BLaER1 treated with 17β-estradiol and CSF1 and Interleukin-3, amounts not matched to agents 10 nM and 100 nM (cell line): Measurements from ENCODE around the gene GOT2.
A peak's percentile ranks its signal among the peaks of the same experiment; 100 is the strongest.
"Not testable (repeated sequence)": the region's sequence is repeated elsewhere in the genome, so short reads cannot be mapped to it uniquely, and the experiment has no call there.

Source experiments
- H3K27ac ChIP-seq, 11 experiments: shearing (Covaris generic); formaldehyde crosslinking; 2 replicates each; pipeline ENCODE4 v1.8.1; 2022
- H3K27me3 ChIP-seq, 11 experiments: shearing (Covaris generic); formaldehyde crosslinking; 2 replicates each; pipeline ENCODE4 v1.8.1; 2022
- H3K36me3 ChIP-seq, 11 experiments: shearing (Covaris generic); formaldehyde crosslinking; 2 replicates each; pipeline ENCODE4 v1.8.1; 2022
- H3K4me1 ChIP-seq, 10 experiments: shearing (Covaris generic); formaldehyde crosslinking; 2 replicates each; pipeline ENCODE4 v1.8.1; 2022
- H3K4me2 ChIP-seq, 11 experiments: shearing (Covaris generic); formaldehyde crosslinking; 2 replicates each; pipeline ENCODE4 v1.8.1; 2022
- H3K4me3 ChIP-seq, 10 experiments: shearing (Covaris generic); formaldehyde crosslinking; 2 replicates each; pipeline ENCODE4 v1.8.1; 2022
- H3K9ac ChIP-seq, 11 experiments: shearing (Covaris generic); formaldehyde crosslinking; 2 replicates each; pipeline ENCODE4 v1.8.1; 2022
- H3K9me3 ChIP-seq, 11 experiments: shearing (Covaris generic); formaldehyde crosslinking; replicated peaks in 1 of 11; 2 replicates each; pipeline ENCODE4 v1.8.1; 2022
- H4K20me1 ChIP-seq, 11 experiments: shearing (Covaris generic); formaldehyde crosslinking; 2 replicates each; pipeline ENCODE4 v1.8.1; 2022
- Cebpa-rat ChIP-seq, 11 experiments: shearing (Covaris generic); IDR thresholded peaks; 2 replicates each; pipeline ENCODE4 v1.8.1; 2022

Gene GOT2

DNA sequence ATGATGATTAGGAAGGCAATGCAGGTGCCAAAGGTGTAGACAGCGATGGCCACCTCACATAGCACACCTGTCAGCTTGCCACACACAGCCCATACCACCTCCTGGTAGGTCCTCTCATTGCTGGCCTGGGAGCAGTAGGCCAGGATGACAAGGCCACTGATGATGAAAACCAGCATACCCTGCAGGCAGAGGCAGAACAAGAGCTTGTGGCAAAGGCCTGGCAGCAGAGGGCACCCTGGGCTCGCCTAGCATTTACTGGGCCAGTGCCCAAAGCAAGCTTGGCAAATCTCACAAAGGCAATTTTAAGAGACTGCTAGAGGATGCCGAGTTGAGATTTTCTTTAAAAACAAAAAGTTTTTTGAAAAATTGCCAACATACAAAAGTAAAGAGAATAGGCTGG is 55.4 kb downstream of the GOT2 start:
- Histone ChIP-seq H3K27ac (no peak overlapping the region), H3K4me3 (no peak overlapping the region), H3K9me3 (no peaks in the 10 kb centered on the region), H3K27me3 (no peaks in the 10 kb centered on the region), H3K36me3 (peaks cover 15 to 87% (median 57%) of the 10 kb centered on the region in 11 experiments), H3K9ac (0 out of 22 replicates have a peak overlapping the region, but pooled peaks of 1 of the 11 experiments have one; percentile 12), H3K4me2 (no peak overlapping the region), H4K20me1 (peaks cover 0 to 81% (median 0%) of the 10 kb centered on the region in 11 experiments; a peak in 8 of 22 replicates), H3K4me1 (peaks cover 8 to 42% (median 11%) of the 10 kb centered on the region in 10 experiments)
- no peak for TF ChIP-seq Cebpa-rat (IDR thresholded peaks at IDR 0.05)

DNA sequence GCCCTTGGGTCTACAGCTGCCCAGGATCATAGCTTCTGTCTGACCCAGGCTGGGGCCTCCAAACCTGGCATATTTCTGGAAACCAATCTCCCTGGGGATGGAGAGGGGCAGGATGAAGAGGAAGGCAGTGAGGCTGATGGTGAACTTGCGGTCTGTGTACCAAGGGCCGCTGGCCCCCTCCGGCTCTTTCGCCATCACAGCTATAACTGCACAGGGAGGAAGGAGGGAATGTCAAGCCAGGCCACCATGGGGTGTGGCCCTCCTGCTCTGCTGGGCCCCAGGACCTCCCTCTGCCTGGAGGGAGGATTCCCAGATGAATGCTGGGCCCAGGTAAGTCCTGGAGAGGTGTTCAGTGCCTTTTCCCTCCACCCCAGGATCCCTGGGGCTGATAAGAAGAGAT is 55.8 kb downstream of the GOT2 start:
- Histone ChIP-seq H3K36me3 (peaks cover 15 to 91% (median 60%) of the 10 kb centered on the region in 11 experiments), H3K4me1 (peaks cover 4 to 38% (median 6%) of the 10 kb centered on the region in 10 experiments)
- TF ChIP-seq Cebpa-rat (IDR thresholded peaks at IDR 0.05): no peak

DNA sequence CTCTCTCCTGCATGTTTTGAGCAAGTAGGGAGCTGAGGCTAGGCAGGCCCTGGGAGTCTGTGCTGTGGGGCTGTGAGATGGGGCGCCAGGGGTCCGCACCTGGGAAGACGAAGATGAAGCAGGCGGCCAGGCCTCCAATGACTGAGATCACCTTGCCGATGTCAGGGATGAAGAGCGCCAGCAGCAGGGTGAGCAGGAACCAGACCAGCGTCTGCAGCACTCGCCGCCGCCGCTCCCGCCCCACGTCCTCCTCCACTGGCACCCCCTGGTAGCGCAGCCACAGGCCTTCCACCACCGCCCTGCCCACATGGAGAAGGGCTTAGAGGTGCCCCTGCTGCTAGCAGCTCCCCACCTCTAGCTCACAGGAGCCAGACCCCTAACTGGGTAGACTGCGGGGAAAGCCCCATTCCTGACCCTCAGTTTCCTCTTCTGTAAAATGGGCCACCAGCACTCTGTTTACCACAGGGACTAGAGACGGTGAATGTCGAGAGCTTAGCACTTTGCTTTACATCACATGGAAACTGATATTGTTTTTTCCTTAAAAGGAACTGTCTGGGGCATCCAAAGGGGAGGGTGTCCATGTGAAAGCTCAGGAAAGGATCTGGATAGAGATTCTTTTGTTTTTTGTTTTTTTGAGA is 63.1 kb downstream of the GOT2 start:
- Histone ChIP-seq H3K27me3 (no peaks in the 10 kb centered on the region), H3K4me3 (no peak overlapping the region), H3K36me3 (peaks cover 13 to 100% (median 54%) of the 10 kb centered on the region in 11 experiments; a peak in 20 of 22 replicates), H3K9me3 (no peaks in the 10 kb centered on the region), H3K4me1 (no peaks in the 10 kb centered on the region), H3K9ac (no peak overlapping the region), H3K4me2 (no peak overlapping the region), H3K27ac (no peak overlapping the region), H4K20me1 (peaks cover 0 to 51% (median 0%) of the 10 kb centered on the region in 11 experiments; a peak in 6 of 22 replicates)
- no peak for TF ChIP-seq Cebpa-rat (IDR thresholded peaks at IDR 0.05)

More for the DNA sequence above, 55.8 kb downstream of the GOT2 start:
- no peaks in the 10 kb centered on the region for H3K27me3 ChIP-seq
- no peak overlapping the region for H3K4me3 ChIP-seq
- peaks cover 0 to 81% (median 0%) of the 10 kb centered on the region in 11 experiments; a peak in 8 of 22 replicates for H4K20me1 ChIP-seq
- H3K27ac ChIP-seq: no peak overlapping the region
- H3K4me2 ChIP-seq: no peak overlapping the region
- H3K9ac ChIP-seq: 0 out of 22 replicates have a peak overlapping the region, but pooled peaks of 1 of the 11 experiments have one; percentile 12
- H3K9me3 ChIP-seq: no peaks in the 10 kb centered on the region

DNA sequence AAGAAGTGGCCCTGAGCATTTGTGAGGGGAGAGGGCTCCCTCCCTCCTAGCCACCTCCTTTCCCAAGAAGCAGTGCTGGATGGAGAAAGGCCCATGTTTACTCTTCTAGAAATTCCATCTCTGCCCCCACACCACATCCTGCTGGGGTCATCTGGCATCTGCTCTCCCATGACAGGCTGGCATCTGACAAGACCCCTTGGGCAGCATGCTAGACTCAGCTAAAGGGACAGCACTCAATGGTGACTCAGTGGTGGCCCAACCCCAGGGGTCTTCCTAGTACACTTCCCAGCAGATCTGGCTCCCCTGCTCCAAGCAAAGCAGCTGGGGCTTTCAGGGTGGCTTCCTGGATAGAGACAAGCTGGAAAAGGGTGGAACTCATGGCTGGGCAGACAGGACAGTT is 63.9 kb downstream of the GOT2 start:
- H3K27ac ChIP-seq: no peak overlapping the region
- TF ChIP-seq Cebpa-rat (IDR thresholded peaks at IDR 0.05): no peak
- H3K4me3 ChIP-seq: no peak overlapping the region
- H3K9ac ChIP-seq: peak overlapping the region in 1 of 11 experiments; percentile 21; a peak in 1 of 22 replicates
- peaks cover 0 to 43% (median 0%) of the 10 kb centered on the region in 11 experiments; a peak in 6 of 22 replicates for H4K20me1 ChIP-seq
- H3K36me3 ChIP-seq: peaks cover 10 to 99% (median 46%) of the 10 kb centered on the region in 11 experiments; a peak in 19 of 22 replicates
- H3K27me3 ChIP-seq: no peaks in the 10 kb centered on the region
- no peak overlapping the region for H3K4me2 ChIP-seq
- H3K4me1 ChIP-seq: no peaks in the 10 kb centered on the region
- no peaks in the 10 kb centered on the region for H3K9me3 ChIP-seq

DNA sequence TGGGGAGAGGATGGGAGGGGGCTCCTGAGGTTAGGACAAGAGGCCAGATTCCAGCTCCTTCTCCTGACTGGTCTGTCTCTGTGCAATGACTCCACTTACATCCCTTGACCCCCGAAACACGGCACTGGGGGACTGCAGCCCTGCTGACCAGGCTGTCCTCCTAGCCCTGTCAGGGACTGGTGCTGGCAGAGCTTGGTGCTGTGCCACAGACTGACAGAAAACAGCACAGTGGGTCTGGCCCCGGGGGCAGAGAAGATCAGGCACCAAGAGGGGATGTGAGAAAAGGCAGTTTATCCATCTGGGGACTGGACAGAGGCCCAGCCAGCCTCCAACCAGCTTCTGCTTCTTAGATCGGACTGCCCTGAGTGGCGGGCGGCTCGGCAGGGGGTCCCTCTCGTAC is 68.9 kb downstream of the GOT2 start:
- TF ChIP-seq Cebpa-rat (IDR thresholded peaks at IDR 0.05): no peak
- no peak overlapping the region for H3K9ac ChIP-seq
- H3K4me1 ChIP-seq: no peaks in the 10 kb centered on the region; a peak in 1 of 20 replicates
- H3K4me2 ChIP-seq: no peak overlapping the region
- no peak overlapping the region; a peak in 1 of 22 replicates for H3K27ac ChIP-seq
- peaks cover 10 to 49% (median 19%) of the 10 kb centered on the region in 11 experiments; a peak in 18 of 22 replicates for H3K36me3 ChIP-seq
- no peaks in the 10 kb centered on the region for H3K27me3 ChIP-seq
- H3K4me3 ChIP-seq: no peak overlapping the region
- H3K9me3 ChIP-seq: no peaks in the 10 kb centered on the region
- peaks cover 0 to 18% (median 0%) of the 10 kb centered on the region in 11 experiments; a peak in 5 of 22 replicates for H4K20me1 ChIP-seq

DNA sequence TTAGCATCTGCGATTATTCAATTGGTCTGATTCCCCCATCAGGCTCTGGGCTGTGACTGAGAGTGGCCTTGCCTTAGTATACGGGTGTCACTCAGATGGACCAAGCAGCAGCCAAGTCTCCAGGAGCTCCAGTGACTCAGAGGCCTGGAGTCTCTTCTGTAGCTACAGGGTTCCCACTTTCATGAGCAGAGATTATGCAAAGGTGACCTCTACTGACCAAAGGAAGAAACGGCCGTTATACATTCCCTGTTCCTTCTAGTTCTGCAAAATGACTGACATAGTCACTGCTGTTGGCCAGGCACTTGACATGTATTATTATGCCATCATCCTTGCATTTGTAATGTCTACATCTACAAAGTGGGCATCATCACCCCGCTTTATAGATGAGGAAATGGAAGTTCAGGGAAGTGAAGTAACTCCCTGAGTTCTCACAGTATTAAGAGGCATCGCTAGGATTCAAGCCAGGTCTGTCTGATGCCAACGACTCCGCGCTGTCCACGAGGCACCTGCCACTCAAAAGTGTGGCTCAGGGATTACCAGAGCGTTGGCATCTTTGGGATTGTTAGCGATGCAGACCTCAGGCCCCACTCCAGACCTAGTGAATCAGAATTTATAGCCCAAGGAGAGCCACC is 72.8 kb downstream of the GOT2 start:
- no peaks in the 10 kb centered on the region for H3K9me3 ChIP-seq
- H3K9ac ChIP-seq: no peak overlapping the region
- H3K27ac ChIP-seq: no peak overlapping the region
- no peak overlapping the region for H3K4me3 ChIP-seq
- H3K4me1 ChIP-seq: no peaks in the 10 kb centered on the region; a peak in 1 of 20 replicates
- peaks cover 0 to 10% (median under 1%) of the 10 kb centered on the region in 11 experiments; a peak in 11 of 22 replicates for H3K36me3 ChIP-seq
- no peaks in the 10 kb centered on the region; a peak in 1 of 22 replicates for H4K20me1 ChIP-seq
- no peak for TF ChIP-seq Cebpa-rat (IDR thresholded peaks at IDR 0.05)
- no peak overlapping the region for H3K4me2 ChIP-seq
- no peaks in the 10 kb centered on the region for H3K27me3 ChIP-seq

DNA sequence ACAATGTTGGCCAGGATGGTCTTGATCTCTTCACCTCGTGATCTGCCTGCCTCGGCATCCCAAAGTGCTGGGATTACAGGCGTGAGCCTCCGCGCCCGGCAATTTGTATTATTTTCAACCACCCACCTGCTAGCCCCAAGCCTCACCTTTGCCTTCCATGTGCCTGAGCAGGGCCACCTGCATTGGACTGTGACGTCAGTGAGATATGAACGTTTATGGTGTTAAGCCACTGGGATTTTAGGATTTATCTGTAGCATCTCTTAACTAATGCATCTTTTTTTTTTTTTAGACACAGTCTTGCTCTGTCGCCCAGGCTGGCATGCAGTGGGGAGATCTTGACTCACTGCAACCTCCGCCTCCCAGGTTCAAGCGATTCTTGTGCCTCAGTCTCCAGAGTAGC is 74.2 kb downstream of the GOT2 start:
- H3K4me3 ChIP-seq, H3K27ac ChIP-seq, H4K20me1 ChIP-seq, H3K27me3 ChIP-seq, H3K9ac ChIP-seq, H3K36me3 ChIP-seq, H3K4me1 ChIP-seq, H3K4me2 ChIP-seq, H3K9me3 ChIP-seq: not testable (repeated sequence)

DNA sequence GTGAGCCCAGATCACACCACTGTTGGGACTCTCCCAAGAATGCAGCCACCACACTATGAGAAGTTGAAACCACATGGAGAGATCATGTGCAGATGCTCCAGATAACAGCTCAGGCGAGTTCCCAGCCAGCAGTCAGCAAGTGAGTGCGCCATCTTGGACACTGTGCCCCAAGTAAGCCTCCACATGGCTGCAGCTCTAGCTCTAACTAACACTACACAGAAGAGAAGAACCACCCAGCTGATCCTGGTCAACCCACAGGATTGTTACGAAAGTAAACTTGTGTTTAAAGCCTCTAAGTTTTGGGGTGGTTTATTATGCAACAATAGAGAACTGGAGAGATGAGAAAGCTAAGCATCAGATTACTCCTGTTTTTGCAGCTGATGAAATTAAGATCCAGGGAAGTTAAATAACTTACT is 75.3 kb downstream of the GOT2 start:
- H3K4me2 ChIP-seq: no peak overlapping the region
- H3K36me3 ChIP-seq: no peaks in the 10 kb centered on the region
- no peaks in the 10 kb centered on the region for H4K20me1 ChIP-seq
- no peak overlapping the region for H3K9ac ChIP-seq
- no peaks in the 10 kb centered on the region for H3K27me3 ChIP-seq
- no peak overlapping the region for H3K27ac ChIP-seq
- no peak overlapping the region for H3K4me3 ChIP-seq
- TF ChIP-seq Cebpa-rat (IDR thresholded peaks at IDR 0.05): no peak
- H3K4me1 ChIP-seq: no peaks in the 10 kb centered on the region
- H3K9me3 ChIP-seq: no peaks in the 10 kb centered on the region
